Stimulated activated CD8-positive, alpha-beta memory T cell treated with anti-CD3 and anti-CD28 coated beads, Interleukin-12 subunit alpha, Interleukin-12 subunit beta, amount 100 ng/mL, for 1 hour (primary cell): ENCODE measurements around the gene TFDP1.

Source experiments
- DNase-seq: peaks from one replicate; pipeline ENCODE4 v3.0.0-alpha.2; 2020; ENCODE audit warnings: low read depth

Gene TFDP1

GRCh38 chr13:113634279-113635047 lies 49.9 kb downstream of the TFDP1 start:
- no peak for DNase-seq

- DNase-seq = no peak
These were observed 50.5 kb downstream of the TFDP1 start for GRCh38 chr13:113635048-113635420.

- no peak for DNase-seq
These were observed 51.2 kb downstream of the TFDP1 start for GRCh38 chr13:113635709-113636108.

- no peak for DNase-seq
These were observed 51.9 kb downstream of the TFDP1 start for GRCh38 chr13:113636266-113636963.

GRCh38 chr13:113637262-113638160 lies 53.0 kb downstream of the TFDP1 start:
- no peak for DNase-seq

- DNase-seq = no peak
These were observed 53.7 kb downstream of the TFDP1 start for GRCh38 chr13:113638173-113638746.

- no peak for DNase-seq
These were observed 54.3 kb downstream of the TFDP1 start for GRCh38 chr13:113638806-113639205.

- no peak for DNase-seq
These were observed 55.2 kb downstream of the TFDP1 start for GRCh38 chr13:113639616-113640262.

GRCh38 chr13:113641426-113641825 lies 56.9 kb downstream of the TFDP1 start:
- DNase-seq = no peak

GRCh38 chr13:113642563-113642962 lies 58.0 kb downstream of the TFDP1 start:
- DNase-seq = no peak

- no peak for DNase-seq
These were observed 59.0 kb downstream of the TFDP1 start for GRCh38 chr13:113643593-113643992.

GRCh38 chr13:113644800-113645199 lies 60.2 kb downstream of the TFDP1 start:
- no peak for DNase-seq

GRCh38 chr13:113645329-113645728 lies 60.8 kb downstream of the TFDP1 start:
- DNase-seq = no peak

GRCh38 chr13:113646376-113646775 lies 61.8 kb downstream of the TFDP1 start:
- no peak for DNase-seq

GRCh38 chr13:113646921-113647340 lies 62.4 kb downstream of the TFDP1 start:
- no peak for DNase-seq

GRCh38 chr13:113647351-113648215 lies 63.0 kb downstream of the TFDP1 start:
- DNase-seq = no peak

GRCh38 chr13:113648216-113648610 lies 63.7 kb downstream of the TFDP1 start:
- DNase-seq = no peak

- no peak for DNase-seq
These were observed 64.7 kb downstream of the TFDP1 start for GRCh38 chr13:113649212-113649611.

GRCh38 chr13:113650275-113650674 lies 65.7 kb downstream of the TFDP1 start:
- DNase-seq = no peak

- DNase-seq = no peak
These were observed 66.2 kb downstream of the TFDP1 start for GRCh38 chr13:113650731-113651148.
